ENCODE measurements around the gene NAALADL2. TPM values are rescaled to one million over a fixed set of nuclear protein-coding genes. Genes with fewer than 3 reads are reported as not detected.
"Not testable (repeated sequence)": the region's sequence is repeated elsewhere in the genome, so short reads cannot be mapped to it uniquely, and the experiment has no call there.

The NAALADL2 gene
- total RNA-seq, 1 donor from 2014 or later: not detected

GRCh38 chr3:175477651-175478224 lies 618.6 kb downstream of the NAALADL2 start:
- intact Hi-C loops (cut with micrococcal nuclease): no loop called here

GRCh38 chr3:175478301-175478700 lies 619.2 kb downstream of the NAALADL2 start:
- intact Hi-C loops (cut with micrococcal nuclease): no loop called here

GRCh38 chr3:175479175-175479574 lies 620.0 kb downstream of the NAALADL2 start:
- intact Hi-C loops (cut with micrococcal nuclease): no loop called here

- intact Hi-C loops (cut with micrococcal nuclease): no loop called here
Observed at GRCh38 chr3:175479800-175480199, 620.7 kb downstream of the NAALADL2 start.

- intact Hi-C loops (cut with micrococcal nuclease): no loop called here
Observed at GRCh38 chr3:175484666-175485065, 625.5 kb downstream of the NAALADL2 start.

- intact Hi-C loops (cut with micrococcal nuclease): no loop called here
Observed at GRCh38 chr3:175485436-175485835, 626.3 kb downstream of the NAALADL2 start.

- intact Hi-C loops (cut with micrococcal nuclease): no loop called here
Observed at GRCh38 chr3:175486255-175486654, 627.1 kb downstream of the NAALADL2 start.

GRCh38 chr3:175489406-175489805 lies 630.3 kb downstream of the NAALADL2 start:
- intact Hi-C loops (cut with micrococcal nuclease): no loop called here

- intact Hi-C loops (cut with micrococcal nuclease): no loop called here
Observed at GRCh38 chr3:175493301-175493700, 634.2 kb downstream of the NAALADL2 start.

- intact Hi-C loops (cut with micrococcal nuclease): no loop called here
Observed at GRCh38 chr3:175495331-175495730, 636.2 kb downstream of the NAALADL2 start.

- intact Hi-C loops (cut with micrococcal nuclease): no loop called here
Observed at GRCh38 chr3:175502155-175502554, 643.0 kb downstream of the NAALADL2 start.

GRCh38 chr3:175511219-175511785 lies 652.2 kb downstream of the NAALADL2 start:
- intact Hi-C loops (cut with micrococcal nuclease): no loop called here

GRCh38 chr3:175512700-175513099 lies 653.6 kb downstream of the NAALADL2 start:
- intact Hi-C loops (cut with micrococcal nuclease): no loop called here

- intact Hi-C loops (cut with micrococcal nuclease): no loop called here
Observed at GRCh38 chr3:175518459-175518858, 659.3 kb downstream of the NAALADL2 start.

- intact Hi-C loops (cut with micrococcal nuclease): no loop called here
Observed at GRCh38 chr3:175521406-175521805, 662.3 kb downstream of the NAALADL2 start.

- intact Hi-C loops (cut with micrococcal nuclease): no loop called here
Observed at GRCh38 chr3:175526191-175526590, 667.1 kb downstream of the NAALADL2 start.

- intact Hi-C loops (cut with micrococcal nuclease): no loop called here
Observed at GRCh38 chr3:175526609-175527280, 667.6 kb downstream of the NAALADL2 start.

GRCh38 chr3:175528693-175529092 lies 669.6 kb downstream of the NAALADL2 start:
- intact Hi-C loops (cut with micrococcal nuclease): not testable (repeated sequence)

GRCh38 chr3:175535351-175535750 lies 676.2 kb downstream of the NAALADL2 start:
- intact Hi-C loops (cut with micrococcal nuclease): no loop called here

- intact Hi-C loops (cut with micrococcal nuclease): no loop called here
Observed at GRCh38 chr3:175546115-175546514, 687.0 kb downstream of the NAALADL2 start.

GRCh38 chr3:175552929-175553328 lies 693.8 kb downstream of the NAALADL2 start:
- intact Hi-C loops (cut with micrococcal nuclease): no loop called here

- intact Hi-C loops (cut with micrococcal nuclease): no loop called here
Observed at GRCh38 chr3:175554801-175555200, 695.7 kb downstream of the NAALADL2 start.

- intact Hi-C loops (cut with micrococcal nuclease): no loop called here
Observed at GRCh38 chr3:175558261-175558660, 699.1 kb downstream of the NAALADL2 start.

Measured in T-helper 2 cell treated with Interferon-gamma antibody and Interleukin-4, amounts not matched to agents 100 ng/mL and 5 ng/mL, for 36 hours (primary cell).